Astrocyte (in vitro differentiated cells and primary cell): ENCODE data around the gene OR7C2. TPM values are rescaled to one million over a fixed set of nuclear protein-coding genes. Genes with fewer than 3 reads are reported as not detected.
"Not testable (repeated sequence)": the region's sequence is repeated elsewhere in the genome, so short reads cannot be mapped to it uniquely, and the experiment has no call there.

Experiments
- DNase-seq: peaks from one replicate; pipeline ENCODE4 v3.0.0-alpha.2; 2010; ENCODE audit warnings: low read depth
- FAIRE-seq: peaks from 2 replicates; lab custom pipeline; 2011; peaks lifted over from hg19 to GRCh38; lab: Jason Lieb, UNC
- H2AFZ ChIP-seq: 2 replicates; pipeline ENCODE4 v1.6.0; 2012; ENCODE audit warnings: low read depth, low read length, inconsistent platforms
- H3K27ac ChIP-seq: 2 replicates; pipeline ENCODE4 v1.5.1; 2011; ENCODE audit warnings: low read depth, low read length, inconsistent platforms
- H3K27me3 ChIP-seq: 2 replicates; pipeline ENCODE4 v1.6.0; 2011; ENCODE audit warnings: low read length, inconsistent platforms; ENCODE audit not compliant: insufficient read depth
- H3K36me3 ChIP-seq: 2 replicates; pipeline ENCODE4 v1.5.1; 2011; ENCODE audit warnings: low read length, inconsistent platforms; ENCODE audit not compliant: insufficient read depth
- H3K4me1 ChIP-seq: 2 replicates; pipeline ENCODE4 v1.5.1; 2011; ENCODE audit warnings: low read length, inconsistent platforms; ENCODE audit not compliant: insufficient read depth
- H3K4me2 ChIP-seq: 2 replicates; pipeline ENCODE4 v1.6.0; 2012; ENCODE audit warnings: low read length, inconsistent platforms
- H3K4me3 ChIP-seq: 2 replicates; pipeline ENCODE4 v1.5.1; 2011; ENCODE audit warnings: low read depth, mild to moderate bottlenecking, low read length, inconsistent platforms; ENCODE audit not compliant: insufficient read depth
- H3K79me2 ChIP-seq: 2 replicates; pipeline ENCODE4 v1.6.0; 2012; ENCODE audit warnings: mild to moderate bottlenecking, low read length, inconsistent platforms; ENCODE audit not compliant: insufficient read depth
- H3K9ac ChIP-seq: 2 replicates; pipeline ENCODE4 v1.6.0; 2012; ENCODE audit warnings: mild to moderate bottlenecking, low read length, inconsistent platforms
- H3K9me3 ChIP-seq: 2 replicates; pipeline ENCODE4 v1.5.1; 2012; ENCODE audit warnings: low read depth, mild to moderate bottlenecking, low read length, inconsistent platforms; ENCODE audit not compliant: insufficient read depth
- H4K20me1 ChIP-seq: 2 replicates; pipeline ENCODE4 v1.6.0; 2012; ENCODE audit warnings: low read length, inconsistent platforms; ENCODE audit not compliant: insufficient read depth
- H3K27ac Mint-ChIP-seq: one replicate; pipeline ENCODE4 v1.8.0; 2021; ENCODE audit warnings: mild to moderate bottlenecking, mixed read lengths; ENCODE audit not compliant: unreplicated experiment
- H3K27me3 Mint-ChIP-seq: one replicate; pipeline ENCODE4 v1.8.0; 2021; ENCODE audit warnings: low read depth, mixed read lengths; ENCODE audit not compliant: unreplicated experiment
- H3K36me3 Mint-ChIP-seq: one replicate; pipeline ENCODE4 v1.8.0; 2021; ENCODE audit warnings: low read depth, mixed read lengths; ENCODE audit not compliant: unreplicated experiment
- H3K4me1 Mint-ChIP-seq: one replicate; pipeline ENCODE4 v1.8.0; 2021; ENCODE audit warnings: low read depth, mixed read lengths; ENCODE audit not compliant: unreplicated experiment
- H3K4me3 Mint-ChIP-seq: one replicate; pipeline ENCODE4 v1.8.0; 2021; ENCODE audit warnings: mild to moderate bottlenecking, moderate library complexity, mixed read lengths; ENCODE audit not compliant: unreplicated experiment
- H3K9me3 Mint-ChIP-seq: one replicate; pipeline ENCODE4 v1.8.0; 2021; ENCODE audit warnings: mild to moderate bottlenecking, mixed read lengths; ENCODE audit not compliant: unreplicated experiment
- EZH2 ChIP-seq: IDR thresholded peaks from 2 replicates; pipeline ENCODE4 v1.6.1; 2012; ENCODE audit warnings: mild to moderate bottlenecking, low read length, inconsistent platforms; ENCODE audit not compliant: insufficient read depth
- total RNA-seq: library from RNA; stranded (reverse); gene quantifications from 2 replicates; pipeline ENCODE4 v1.2.1, GENCODE V29; 2021
- TF ChIP-seq, protein P1 (sequence below): IDR thresholded peaks from 2 replicates; pipeline ENCODE4 v1.5.1; 2011; ENCODE audit warnings: low read depth, mild to moderate bottlenecking, inconsistent platforms, low read length, moderate library complexity; ENCODE audit not compliant: insufficient read depth

The OR7C2 gene
- total RNA-seq, 1 donor from 2014 or later = not detected

DNA sequence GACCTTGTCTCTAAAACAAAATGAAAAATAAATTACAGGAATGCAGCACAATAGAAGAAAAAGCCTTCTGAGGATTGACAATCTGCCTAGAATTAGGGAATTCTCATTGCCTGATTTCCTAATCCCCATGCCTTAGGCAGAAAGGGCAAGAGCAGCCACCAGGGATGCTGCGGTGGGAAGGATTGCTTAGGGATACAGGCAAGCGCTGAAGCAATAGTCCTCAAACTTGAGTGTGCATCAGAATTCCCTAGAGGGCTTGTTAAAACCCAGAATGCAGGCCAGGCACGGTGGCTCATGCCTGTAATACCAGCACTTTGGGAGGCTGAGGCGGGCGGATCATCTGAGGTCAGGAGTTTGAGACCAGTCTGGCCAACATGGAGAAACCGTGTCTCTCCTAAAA lies 1.0 kb upstream of the OR7C2 start:
- DNase-seq = no peak
- H2AFZ ChIP-seq = no peak overlapping the region
- Mint-ChIP-seq H3K4me3 (no peak overlapping the region), H3K27me3 (peaks cover 3% of the 10 kb centered on the region), H3K36me3 (no peaks in the 10 kb centered on the region), H3K27ac (no peak overlapping the region), H3K9me3 (peaks cover 5% of the 10 kb centered on the region), H3K4me1 (no peaks in the 10 kb centered on the region)
- FAIRE-seq = no peak
- no peaks in the 10 kb centered on the region for H3K4me1 ChIP-seq
- H3K79me2 ChIP-seq = no peaks in the 10 kb centered on the region
- no peak overlapping the region for H3K4me2 ChIP-seq
- H3K36me3 ChIP-seq = no peaks in the 10 kb centered on the region
- no peaks in the 10 kb centered on the region for H4K20me1 ChIP-seq
- H3K27me3 ChIP-seq = no peaks in the 10 kb centered on the region
- no peak overlapping the region for H3K9ac ChIP-seq
- no peak overlapping the region for H3K27ac ChIP-seq
- no peaks in the 10 kb centered on the region for H3K9me3 ChIP-seq
- H3K4me3 ChIP-seq = no peak overlapping the region
- TF ChIP-seq EZH2 = no peak
- TF ChIP-seq, protein P1, sequence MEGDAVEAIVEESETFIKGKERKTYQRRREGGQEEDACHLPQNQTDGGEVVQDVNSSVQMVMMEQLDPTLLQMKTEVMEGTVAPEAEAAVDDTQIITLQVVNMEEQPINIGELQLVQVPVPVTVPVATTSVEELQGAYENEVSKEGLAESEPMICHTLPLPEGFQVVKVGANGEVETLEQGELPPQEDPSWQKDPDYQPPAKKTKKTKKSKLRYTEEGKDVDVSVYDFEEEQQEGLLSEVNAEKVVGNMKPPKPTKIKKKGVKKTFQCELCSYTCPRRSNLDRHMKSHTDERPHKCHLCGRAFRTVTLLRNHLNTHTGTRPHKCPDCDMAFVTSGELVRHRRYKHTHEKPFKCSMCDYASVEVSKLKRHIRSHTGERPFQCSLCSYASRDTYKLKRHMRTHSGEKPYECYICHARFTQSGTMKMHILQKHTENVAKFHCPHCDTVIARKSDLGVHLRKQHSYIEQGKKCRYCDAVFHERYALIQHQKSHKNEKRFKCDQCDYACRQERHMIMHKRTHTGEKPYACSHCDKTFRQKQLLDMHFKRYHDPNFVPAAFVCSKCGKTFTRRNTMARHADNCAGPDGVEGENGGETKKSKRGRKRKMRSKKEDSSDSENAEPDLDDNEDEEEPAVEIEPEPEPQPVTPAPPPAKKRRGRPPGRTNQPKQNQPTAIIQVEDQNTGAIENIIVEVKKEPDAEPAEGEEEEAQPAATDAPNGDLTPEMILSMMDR = no peak

DNA sequence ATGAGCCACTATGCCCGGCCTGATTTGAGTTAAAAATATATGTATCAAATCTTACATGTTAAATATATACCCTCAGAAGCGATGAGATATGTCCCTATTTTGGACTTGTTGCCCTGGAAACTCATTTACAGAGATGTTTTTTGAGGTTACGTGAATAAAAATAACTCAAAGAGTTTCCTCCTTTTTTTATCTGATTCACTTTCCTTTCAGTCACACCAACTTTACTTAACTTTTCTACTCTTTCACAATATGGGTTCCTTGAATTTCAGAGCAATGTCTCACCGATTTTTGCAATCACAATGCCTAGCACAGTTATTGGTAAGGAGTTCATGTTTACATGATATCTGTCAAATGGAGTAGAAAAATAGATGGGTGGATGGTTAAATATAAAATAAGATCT lies 2.3 kb downstream of the OR7C2 start:
- Mint-ChIP-seq H3K4me3 (no peak overlapping the region), H3K27ac (no peak overlapping the region), H3K9me3 (peaks cover 12% of the 10 kb centered on the region), H3K27me3 (peaks cover 3% of the 10 kb centered on the region), H3K36me3 (no peaks in the 10 kb centered on the region), H3K4me1 (no peaks in the 10 kb centered on the region)
- Histone ChIP-seq H4K20me1 (no peaks in the 10 kb centered on the region), H3K4me2 (no peak overlapping the region), H3K27me3 (no peaks in the 10 kb centered on the region), H3K27ac (no peak overlapping the region), H3K79me2 (no peaks in the 10 kb centered on the region), H3K9ac (no peak overlapping the region), H3K4me1 (no peaks in the 10 kb centered on the region), H3K4me3 (no peak overlapping the region), H2AFZ (no peak overlapping the region), H3K36me3 (no peaks in the 10 kb centered on the region), H3K9me3 (no peaks in the 10 kb centered on the region)
- TF ChIP-seq, protein P1 = no peak
- no peak for TF ChIP-seq EZH2
- DNase-seq (no peak), FAIRE-seq (no peak)

DNA sequence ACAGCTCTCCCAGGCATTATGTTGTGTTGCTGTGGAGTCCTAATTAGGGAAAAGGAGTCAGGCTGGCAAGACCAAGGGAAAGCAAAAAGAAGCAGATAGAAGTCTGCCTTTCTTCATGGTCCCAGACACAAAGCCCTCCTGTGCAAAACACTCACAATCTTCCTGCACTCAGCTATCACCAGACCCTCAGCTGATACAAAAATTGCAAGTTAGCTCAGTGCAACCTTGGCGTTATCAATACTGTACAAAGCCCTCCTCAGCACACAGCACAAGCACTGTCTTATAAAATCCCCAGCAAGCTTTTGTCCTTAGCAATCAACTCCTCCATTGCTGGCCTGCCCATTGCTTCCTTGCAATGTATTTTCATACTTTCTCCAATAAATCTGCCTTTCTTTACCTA lies 3.2 kb downstream of the OR7C2 start:
- Histone ChIP-seq H3K4me2 (no peak overlapping the region), H3K79me2 (no peaks in the 10 kb centered on the region), H3K36me3 (no peaks in the 10 kb centered on the region), H3K27me3 (no peaks in the 10 kb centered on the region), H2AFZ (no peak overlapping the region), H3K27ac (no peak overlapping the region), H3K4me3 (no peak overlapping the region), H4K20me1 (no peaks in the 10 kb centered on the region), H3K9me3 (no peaks in the 10 kb centered on the region), H3K4me1 (no peaks in the 10 kb centered on the region), H3K9ac (no peak overlapping the region)
- Mint-ChIP-seq H3K4me1 (no peaks in the 10 kb centered on the region), H3K9me3 (peaks cover 12% of the 10 kb centered on the region), H3K4me3 (no peak overlapping the region), H3K27me3 (peaks cover 3% of the 10 kb centered on the region), H3K36me3 (no peaks in the 10 kb centered on the region), H3K27ac (no peak overlapping the region)
- DNase-seq (no peak), FAIRE-seq (no peak)
- TF ChIP-seq, protein P1 = no peak
- TF ChIP-seq EZH2 = no peak

DNA sequence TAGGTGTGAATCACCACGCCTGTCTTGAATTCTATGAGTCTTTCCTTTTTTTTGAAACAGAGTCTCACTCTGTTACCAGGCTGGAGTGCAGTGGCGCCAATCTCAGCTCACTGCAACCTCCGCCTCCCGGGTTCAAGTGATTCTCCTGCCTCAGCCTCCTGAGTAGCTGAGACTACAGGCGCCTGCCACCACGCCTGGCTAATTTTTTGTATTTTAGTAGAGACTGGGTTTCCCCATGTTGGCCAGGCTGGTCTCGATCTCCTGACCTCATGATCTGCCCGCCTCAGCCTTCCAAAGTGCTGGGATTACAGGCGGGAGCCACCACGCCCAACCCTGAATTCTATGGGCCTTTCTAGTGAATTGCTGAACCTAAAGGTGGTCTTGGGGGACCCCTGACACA lies 8.1 kb downstream of the OR7C2 start:
- not testable (repeated sequence) for H4K20me1 ChIP-seq, H3K27me3 ChIP-seq, H2AFZ ChIP-seq, H3K9ac ChIP-seq, H3K4me1 Mint-ChIP-seq, H3K4me3 ChIP-seq, H3K4me1 ChIP-seq, DNase-seq, H3K79me2 ChIP-seq, H3K27ac Mint-ChIP-seq, FAIRE-seq, H3K27me3 Mint-ChIP-seq, H3K36me3 ChIP-seq, H3K4me3 Mint-ChIP-seq, H3K9me3 ChIP-seq, H3K27ac ChIP-seq, H3K36me3 Mint-ChIP-seq, H3K4me2 ChIP-seq
- H3K9me3 Mint-ChIP-seq = peaks cover 10% of the 10 kb centered on the region
